ENCODE results near the gene TNRC18.

DNA sequence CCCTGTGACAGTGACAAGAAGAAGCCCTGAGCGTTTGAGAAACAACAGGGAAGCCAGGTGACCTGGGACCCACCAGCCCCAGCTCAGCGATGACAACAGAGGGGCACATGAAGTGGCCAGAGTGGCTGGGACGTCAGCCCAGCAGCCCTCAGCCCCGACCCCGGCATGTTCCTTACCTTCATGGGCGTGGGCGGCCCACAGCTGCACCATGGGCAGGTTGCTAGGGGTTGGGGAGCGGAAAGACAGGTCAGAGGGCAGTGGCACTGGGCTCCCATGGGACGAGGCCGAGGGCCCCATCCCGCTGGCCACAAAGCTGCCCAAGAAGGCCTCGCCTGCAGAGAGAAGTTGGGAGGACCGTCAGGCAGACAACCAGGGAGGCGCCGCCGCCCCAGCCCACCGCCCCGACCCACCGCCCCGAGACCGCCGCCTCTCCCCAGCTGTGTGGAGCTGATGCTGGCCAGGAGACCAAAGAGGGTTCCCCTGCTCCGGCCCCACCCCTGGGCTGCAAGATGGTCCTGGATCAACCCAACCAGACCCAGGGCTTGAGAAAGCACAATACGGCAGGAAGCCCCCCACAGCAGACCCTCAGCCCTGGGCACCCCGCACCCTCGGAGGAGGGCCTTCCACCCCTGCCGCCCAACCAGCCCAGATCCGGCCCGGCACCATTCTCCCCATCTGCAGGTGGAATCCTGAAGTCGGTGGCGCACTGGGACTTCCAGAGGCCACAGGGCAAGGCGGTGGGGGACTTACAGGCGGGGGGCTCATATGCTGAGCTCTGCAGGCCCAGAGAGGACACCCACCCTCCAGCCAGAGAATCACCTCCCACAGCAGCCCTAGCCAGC lies 29.1 kb downstream of the TNRC18 start:
- TF ChIP-seq POLR2A (IDR thresholded peaks at IDR 0.05; ENCODE audit: low read depth, low read length) (no peak), SPI1 (IDR thresholded peaks at IDR 0.05; ENCODE audit: low read depth, low read length) (no peak), PAX5 (IDR thresholded peaks at IDR 0.05; ENCODE audit: insufficient read depth, low read length, severe bottlenecking) (no peak), TAF1 (IDR thresholded peaks at IDR 0.05; ENCODE audit: low read depth, low read length) (no peak), POLR2AphosphoS5 (IDR thresholded peaks at IDR 0.05; ENCODE audit: low read depth, low read length) (no peak)
